Measurements from ENCODE around the gene PPP1R26. TPM values are rescaled to one million over a fixed set of nuclear protein-coding genes. Genes with fewer than 3 reads are reported as not detected.

The PPP1R26 gene
- total and polyA plus RNA-seq, 2 of the 13 experiments (the other 11 are each of a cell fraction or from before 2014, with no cell fraction given): 8.6 to 11.6 TPM

DNA sequence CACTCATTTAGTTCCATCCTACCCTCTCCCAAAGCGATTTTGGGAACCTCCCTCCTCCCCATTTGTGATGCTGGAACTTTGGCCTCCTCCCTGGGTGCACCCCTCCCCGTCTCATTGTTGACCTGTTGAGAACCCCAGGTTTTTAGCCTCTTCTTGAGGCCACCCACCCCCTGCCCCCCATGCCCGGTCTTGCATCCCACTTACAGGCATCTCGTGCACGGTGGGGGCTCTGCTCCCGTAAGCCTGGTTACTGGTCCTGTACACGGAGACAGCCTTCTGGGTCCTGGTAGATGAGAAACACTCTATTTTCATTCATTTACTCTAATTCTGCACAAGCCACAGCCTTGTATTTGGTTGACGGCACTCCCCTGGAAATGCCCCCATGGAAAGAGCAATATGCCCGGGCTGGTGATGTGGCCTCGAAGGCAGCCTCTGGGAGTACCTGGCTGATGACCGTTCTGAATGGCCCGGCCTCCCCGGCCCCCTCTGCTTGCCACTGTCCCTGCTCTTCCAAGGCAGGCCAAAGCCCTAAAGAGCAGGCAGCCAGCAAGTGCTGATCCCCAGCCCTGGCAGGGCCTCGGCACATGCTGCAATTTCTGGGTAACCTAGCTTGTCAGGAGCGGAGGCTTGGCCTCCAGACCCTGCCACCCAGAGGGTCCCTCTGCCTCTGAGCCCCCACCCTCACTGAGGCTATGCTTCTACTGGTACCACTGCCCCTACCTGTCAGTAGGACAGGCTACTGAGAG lies 19.0 kb downstream of the PPP1R26 start:
- Histone ChIP-seq H3K9me3 (ENCODE audit: low read length) (no peaks in the 10 kb centered on the region), H3K4me2 (ENCODE audit: low read depth, low read length) (peak overlapping the region; percentile 99), H3K9ac (ENCODE audit: insufficient read depth, low read depth, low read length) (peak overlapping the region; percentile 89; the same call in 1 of the 2 replicates), H3K27ac (ENCODE audit: extremely low read length, insufficient read depth, low read length) (peak overlapping the region; percentile 30), H3K4me1 (ENCODE audit: insufficient read depth, low read length) (peaks cover 24% of the 10 kb centered on the region), H3K27me3 (ENCODE audit: control insufficient read depth in 1 of 2, insufficient read depth in 2 of 2, low read length in 2 of 2) (no peaks in the 10 kb centered on the region), H4K20me1 (ENCODE audit: insufficient read depth, low read length) (peaks cover 7% of the 10 kb centered on the region; the same call in 1 of the 2 replicates), H2AFZ (ENCODE audit: low read length) (no peak overlapping the region), H3K79me2 (ENCODE audit: insufficient read depth, low read length) (peaks cover 10% of the 10 kb centered on the region), H3K36me3 (replicated peaks in 1 of 2; ENCODE audit: control insufficient read depth in 1 of 2, insufficient read depth in 2 of 2, low read length in 2 of 2) (peaks cover 6 to 11% of the 10 kb centered on the region in 2 experiments; a peak in 3 of 5 replicates), H3K4me3 (replicated peaks in 1 of 3; ENCODE audit: insufficient read depth in 1 of 3, low read depth in 2 of 3, low read length in 3 of 3) (peak overlapping the region in 1 of 3 experiments; percentile 92; a peak in 2 of 6 replicates)
- TSS peak; percentile 62 for BruUV-seq (replicated peaks)
- DNase-seq (ENCODE audit: low spot score) (no peak), ATAC-seq (no peak), FAIRE-seq (no peak)
- CTCF ChIA-PET (ENCODE audit: low intra/inter-chr PET ratio, low total read pairs): no interaction called here
- in situ Hi-C loops (cut with HindIII; ENCODE audit: extremely low pct_ligation_motif_present, low pct_unique_long_range_greater_than_20kb): no loop called here
- POLR2A ChIA-PET: interaction anchor here (0.8 to 2.3 kb wide), 2 partner anchors 8 to 18 kb away, joined by 3 to 12 read pairs; no protein-coding TSS in a partner anchor
- no peak for TF ChIP-seq ZNF629 (CRISPR knock-in tag; conservative IDR thresholded peaks at IDR 0.05)
- no peak for TF ChIP-seq ZNF12 (CRISPR knock-in tag; IDR thresholded peaks at IDR 0.05)
- TF ChIP-seq, protein P1, sequence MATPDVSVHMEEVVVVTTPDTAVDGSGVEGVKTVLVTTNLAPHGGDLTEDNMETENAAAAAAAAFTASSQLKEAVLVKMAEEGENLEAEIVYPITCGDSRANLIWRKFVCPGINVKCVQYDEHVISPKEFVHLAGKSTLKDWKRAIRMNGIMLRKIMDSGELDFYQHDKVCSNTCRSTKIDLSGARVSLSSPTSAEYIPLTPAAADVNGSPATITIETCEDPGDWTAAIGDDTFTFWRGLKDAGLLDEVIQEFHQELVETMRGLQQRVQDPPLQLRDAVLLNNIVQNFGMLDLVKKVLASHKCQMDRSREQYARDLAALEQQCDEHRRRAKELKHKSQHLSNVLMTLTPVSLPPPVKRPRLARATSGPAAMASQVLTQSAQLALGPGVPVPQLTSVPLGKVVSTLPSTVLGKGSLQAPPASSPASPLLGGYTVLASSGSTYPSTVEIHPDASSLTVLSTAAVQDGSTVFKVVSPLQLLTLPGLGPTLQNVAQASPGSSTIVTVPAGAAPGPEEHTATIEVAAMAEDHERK (CRISPR knock-in tag; IDR thresholded peaks at IDR 0.05; ENCODE audit: low read depth): no peak
- TF ChIP-seq MED1 (CRISPR knock-in tag; IDR thresholded peaks at IDR 0.05): no peak
- no peak for TF ChIP-seq ERF (CRISPR knock-in tag; IDR thresholded peaks at IDR 0.05)
- TF ChIP-seq DNMT1 (CRISPR knock-in tag; IDR thresholded peaks at IDR 0.05): no peak
- TF ChIP-seq, protein P2, sequence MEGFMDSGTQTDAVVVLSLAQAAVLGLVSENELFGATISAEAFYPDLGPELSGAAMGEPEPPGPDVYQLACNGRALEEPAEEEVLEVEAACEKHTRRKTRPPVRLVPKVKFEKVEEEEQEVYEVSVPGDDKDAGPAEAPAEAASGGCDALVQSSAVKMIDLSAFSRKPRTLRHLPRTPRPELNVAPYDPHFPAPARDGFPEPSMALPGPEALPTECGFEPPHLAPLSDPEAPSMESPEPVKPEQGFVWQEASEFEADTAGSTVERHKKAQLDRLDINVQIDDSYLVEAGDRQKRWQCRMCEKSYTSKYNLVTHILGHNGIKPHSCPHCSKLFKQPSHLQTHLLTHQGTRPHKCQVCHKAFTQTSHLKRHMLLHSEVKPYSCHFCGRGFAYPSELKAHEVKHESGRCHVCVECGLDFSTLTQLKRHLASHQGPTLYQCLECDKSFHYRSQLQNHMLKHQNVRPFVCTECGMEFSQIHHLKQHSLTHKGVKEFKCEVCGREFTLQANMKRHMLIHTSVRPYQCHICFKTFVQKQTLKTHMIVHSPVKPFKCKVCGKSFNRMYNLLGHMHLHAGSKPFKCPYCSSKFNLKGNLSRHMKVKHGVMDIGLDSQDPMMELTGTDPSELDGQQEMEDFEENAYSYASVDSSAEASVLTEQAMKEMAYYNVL (CRISPR knock-in tag; IDR thresholded peaks at IDR 0.05; ENCODE audit: borderline replicate concordance): 0 out of 2 replicates have a peak, but pooled peaks have one; percentile 7
- TF ChIP-seq ZNF235 (CRISPR knock-in tag; IDR thresholded peaks at IDR 0.05; ENCODE audit: borderline replicate concordance): no peak
- TF ChIP-seq NFE2L2 (IDR thresholded peaks at IDR 0.05; ENCODE audit: low read length): no peak
- 0 out of 2 replicates have a peak, but pooled peaks have one; percentile 30 for TF ChIP-seq ZBTB7A (CRISPR knock-in tag; IDR thresholded peaks at IDR 0.05)
- intact Hi-C loops (cut with micrococcal nuclease; ENCODE audit: unreplicated experiment): loop anchor here (1.0 kb wide), 1 partner anchor 7 kb away; no protein-coding TSS in a partner anchor
- 88% methylated on average over 7 of the region's 15 CpGs for WGBS (ENCODE audit: low lambda C conversion rate)

Measured in HepG2 (cell line).